Stimulated activated CD4-positive, alpha-beta T cell treated with anti-CD3 and anti-CD28 coated beads, Interleukin-12 subunit alpha, Interleukin-12 subunit beta, amount 100 ng/mL, for 48 hours (primary cell): ENCODE results near the gene HCRTR1.

Experiments
- DNase-seq, 3 donors: peaks; one replicate each; pipeline ENCODE4 v3.0.0-alpha.2; 2020; ENCODE audit warnings: low read depth in 2 of 3, low spot score in 1 of 3

HCRTR1 gene

GRCh38 chr1:31648641-31649357 is 31.3 kb downstream of the HCRTR1 start:
- no peak for DNase-seq

- no peak for DNase-seq
Observed at GRCh38 chr1:31650161-31651088, 32.9 kb downstream of the HCRTR1 start.

- no peak for DNase-seq
Observed at GRCh38 chr1:31651089-31651420, 33.6 kb downstream of the HCRTR1 start.

GRCh38 chr1:31651766-31652165 is 34.3 kb downstream of the HCRTR1 start:
- no peak for DNase-seq

- no peak for DNase-seq
Observed at GRCh38 chr1:31652891-31653499, 35.5 kb downstream of the HCRTR1 start.

GRCh38 chr1:31653717-31654473 is 36.4 kb downstream of the HCRTR1 start:
- no peak for DNase-seq

- no peak for DNase-seq
Observed at GRCh38 chr1:31654474-31654776, 36.9 kb downstream of the HCRTR1 start.

- no peak for DNase-seq
Observed at GRCh38 chr1:31655104-31655503, 37.6 kb downstream of the HCRTR1 start.

- DNase-seq, result no peak
Observed at GRCh38 chr1:31655756-31656155, 38.3 kb downstream of the HCRTR1 start.

- DNase-seq, result no peak
Observed at GRCh38 chr1:31657020-31657804, 39.7 kb downstream of the HCRTR1 start.

GRCh38 chr1:31657972-31658510 is 40.6 kb downstream of the HCRTR1 start:
- DNase-seq, result no peak

- no peak for DNase-seq
Observed at GRCh38 chr1:31658721-31659120, 41.2 kb downstream of the HCRTR1 start.

GRCh38 chr1:31659889-31660288 is 42.4 kb downstream of the HCRTR1 start:
- no peak for DNase-seq

GRCh38 chr1:31660871-31661455 is 43.5 kb downstream of the HCRTR1 start:
- no peak for DNase-seq

- DNase-seq, result no peak
Observed at GRCh38 chr1:31661856-31662255, 44.4 kb downstream of the HCRTR1 start.

GRCh38 chr1:31662463-31662862 is 45.0 kb downstream of the HCRTR1 start:
- DNase-seq, result no peak

GRCh38 chr1:31663622-31664452 is 46.3 kb downstream of the HCRTR1 start:
- DNase-seq, result peak; percentile 29 to 62 (median 35)

- DNase-seq, result no peak
Observed at GRCh38 chr1:31664528-31664927, 47.0 kb downstream of the HCRTR1 start.

GRCh38 chr1:31665234-31665878 is 47.9 kb downstream of the HCRTR1 start:
- no peak for DNase-seq
